Measurements from ENCODE around the gene SGIP1. TPM values are rescaled to one million over a fixed set of nuclear protein-coding genes. Genes with fewer than 3 reads are reported as not detected.

The SGIP1 gene
- total and polyA plus RNA-seq, 2 experiments from 2014 or later, result 3.3 to 8.8 TPM

GRCh38 chr1:66563094-66563800 is 29.3 kb downstream of the SGIP1 start:
- peak in 1 of 2 donors; percentile 93 for DNase-seq (ENCODE audit: low read depth in 1 of 2, low spot score in 1 of 2)
- Histone ChIP-seq H3K4me1 (ENCODE audit: low read depth) (peaks cover 21% of the 10 kb centered on the region), H3K9me3 (ENCODE audit: low read depth) (no peaks in the 10 kb centered on the region), H3K4me3 (no peak overlapping the region), H3K36me3 (no peaks in the 10 kb centered on the region), H3K27ac (no peak overlapping the region), H3K27me3 (no peaks in the 10 kb centered on the region)
- TF ChIP-seq CTCF (IDR thresholded peaks at IDR 0.05; ENCODE audit: low read depth, low read length), result no peak

DNA sequence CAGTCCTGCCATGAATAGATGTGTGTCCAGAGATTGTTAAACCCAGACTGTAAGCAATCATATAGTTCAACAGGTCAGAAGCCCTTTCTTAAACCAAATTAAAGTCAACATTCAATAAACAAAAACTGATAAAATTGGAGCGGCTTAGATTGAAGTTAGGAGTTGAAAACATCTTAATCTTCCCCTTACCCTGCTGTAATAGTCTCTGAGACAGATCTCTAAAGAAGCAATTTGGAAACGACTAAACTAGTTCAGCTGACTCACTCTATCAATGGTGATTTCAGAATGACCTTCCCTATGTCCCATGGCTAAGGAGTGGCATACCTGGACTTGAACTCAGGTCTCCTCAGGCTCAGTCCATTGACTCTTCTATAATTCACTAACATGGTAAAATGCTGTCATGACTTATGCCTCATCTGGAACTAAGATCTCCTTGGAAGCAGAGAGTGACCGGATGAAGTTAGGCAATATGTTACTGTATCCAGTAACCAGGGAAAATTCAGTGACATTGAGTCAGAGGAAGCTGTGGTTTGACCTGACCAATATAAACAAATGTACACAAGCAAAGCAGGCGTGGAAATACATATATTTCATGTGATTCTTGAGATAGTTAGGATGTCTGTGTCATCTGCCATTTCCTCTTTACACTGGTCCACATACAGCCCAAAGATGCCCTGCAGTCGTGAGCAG is 30.1 kb downstream of the SGIP1 start:
- H3K36me3 ChIP-seq, result no peaks in the 10 kb centered on the region
- no peak overlapping the region for H3K4me3 ChIP-seq
- no peak overlapping the region for H3K27ac ChIP-seq
- no peak for TF ChIP-seq CTCF (IDR thresholded peaks at IDR 0.05; ENCODE audit: low read depth, low read length)
- H3K9me3 ChIP-seq (ENCODE audit: low read depth), result no peaks in the 10 kb centered on the region
- peak in 1 of 2 donors; percentile 97 for DNase-seq (ENCODE audit: low read depth in 1 of 2, low spot score in 1 of 2)
- peaks cover 21% of the 10 kb centered on the region for H3K4me1 ChIP-seq (ENCODE audit: low read depth)
- no peaks in the 10 kb centered on the region for H3K27me3 ChIP-seq

DNA sequence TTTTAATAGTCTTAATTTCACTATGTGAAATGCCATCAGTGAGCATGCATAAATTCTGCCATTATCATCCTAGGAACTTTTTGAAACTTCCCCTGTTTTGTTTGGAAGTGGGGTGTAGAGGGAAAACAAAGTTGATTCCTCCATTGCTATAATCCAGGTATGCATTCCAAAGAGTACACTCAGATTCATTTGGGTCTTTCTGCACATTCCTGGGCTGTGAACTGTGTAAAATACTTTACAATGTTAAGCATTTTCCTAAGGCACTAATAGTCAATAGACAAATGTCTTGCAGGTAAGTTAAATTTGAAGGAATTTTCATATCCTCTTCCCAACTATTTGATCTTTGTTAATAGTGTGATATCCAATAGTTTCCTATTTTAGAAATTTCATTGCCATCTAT is 36.2 kb downstream of the SGIP1 start:
- no peak overlapping the region for H3K4me3 ChIP-seq
- no peak overlapping the region for H3K27ac ChIP-seq
- H3K36me3 ChIP-seq, result no peaks in the 10 kb centered on the region
- H3K9me3 ChIP-seq (ENCODE audit: low read depth), result no peaks in the 10 kb centered on the region
- H3K27me3 ChIP-seq, result no peaks in the 10 kb centered on the region
- no peaks in the 10 kb centered on the region for H3K4me1 ChIP-seq (ENCODE audit: low read depth)
- DNase-seq (ENCODE audit: low read depth in 1 of 2, low spot score in 1 of 2), result no peak
- TF ChIP-seq CTCF (IDR thresholded peaks at IDR 0.05; ENCODE audit: low read depth, low read length), result no peak

GRCh38 chr1:66571789-66572188 is 37.8 kb downstream of the SGIP1 start:
- DNase-seq (ENCODE audit: low read depth in 1 of 2, low spot score in 1 of 2), result no peak
- H3K4me3 ChIP-seq, result no peak overlapping the region
- no peak for TF ChIP-seq CTCF (IDR thresholded peaks at IDR 0.05; ENCODE audit: low read depth, low read length)
- no peaks in the 10 kb centered on the region for H3K36me3 ChIP-seq
- peaks cover 6% of the 10 kb centered on the region for H3K4me1 ChIP-seq (ENCODE audit: low read depth)
- no peaks in the 10 kb centered on the region for H3K27me3 ChIP-seq
- H3K9me3 ChIP-seq (ENCODE audit: low read depth), result no peaks in the 10 kb centered on the region
- no peak overlapping the region for H3K27ac ChIP-seq

GRCh38 chr1:66575739-66576138 is 41.8 kb downstream of the SGIP1 start:
- TF ChIP-seq CTCF (IDR thresholded peaks at IDR 0.05; ENCODE audit: low read depth, low read length), result no peak
- Histone ChIP-seq H3K9me3 (ENCODE audit: low read depth) (no peaks in the 10 kb centered on the region), H3K36me3 (no peaks in the 10 kb centered on the region), H3K27ac (no peak overlapping the region), H3K27me3 (no peaks in the 10 kb centered on the region), H3K4me3 (no peak overlapping the region), H3K4me1 (ENCODE audit: low read depth) (peaks cover 13% of the 10 kb centered on the region)
- peak in 1 of 2 donors; percentile 91 for DNase-seq (ENCODE audit: low read depth in 1 of 2, low spot score in 1 of 2)
